GM19351 (cell line): ENCODE measurements around the gene ABHD11.
A peak's percentile ranks its signal among the peaks of the same experiment; 100 is the strongest.
"Not testable (repeated sequence)": the region's sequence is repeated elsewhere in the genome, so short reads cannot be mapped to it uniquely, and the experiment has no call there.

Experiments
- ATAC-seq: cut with Tn5 transposase; IDR thresholded peaks from one replicate; pipeline ENCODE4 v1.9.1; 2021; ENCODE audit warnings: mild to moderate bottlenecking, moderate library complexity; ENCODE audit not compliant: unreplicated experiment

Gene ABHD11

GRCh38 chr7:73738612-73739386 is at the start of gene ABHD11:
TSS of gene ABHD11 (minus strand) at chr7:73738802. CDS start at chr7:73738770, 32 bp downstream.
- peak; percentile 90 for ATAC-seq

GRCh38 chr7:73787786-73788048 is 49.1 kb upstream of the ABHD11 start:
- not testable (repeated sequence) for ATAC-seq

GRCh38 chr7:73786588-73786987 is 48.0 kb upstream of the ABHD11 start:
- no peak for ATAC-seq

- no peak for ATAC-seq
Measured at GRCh38 chr7:73779517-73779916, 40.9 kb upstream of the ABHD11 start.

- no peak for ATAC-seq
Measured at GRCh38 chr7:73778801-73779389, 40.3 kb upstream of the ABHD11 start.

- no peak for ATAC-seq
Measured at GRCh38 chr7:73774923-73775322, 36.3 kb upstream of the ABHD11 start.

GRCh38 chr7:73773700-73774517 is 35.3 kb upstream of the ABHD11 start:
- ATAC-seq: no peak

GRCh38 chr7:73770860-73771670 is 32.5 kb upstream of the ABHD11 start:
- no peak for ATAC-seq

GRCh38 chr7:73770002-73770859 is 31.6 kb upstream of the ABHD11 start, which contains the start of gene CLDN3:
TSS of gene CLDN3 (minus strand) at chr7:73770270. CDS start at chr7:73770049, 221 bp downstream.
- no peak for ATAC-seq

- no peak for ATAC-seq
Measured at GRCh38 chr7:73769481-73770001, 30.9 kb upstream of the ABHD11 start.

- no peak for ATAC-seq
Measured at GRCh38 chr7:73768641-73769480, 30.3 kb upstream of the ABHD11 start.

GRCh38 chr7:73766556-73767229 is 28.1 kb upstream of the ABHD11 start:
- ATAC-seq: no peak

- ATAC-seq: no peak
Measured at GRCh38 chr7:73762659-73762999, 24.0 kb upstream of the ABHD11 start.

GRCh38 chr7:73761854-73762658 is 23.5 kb upstream of the ABHD11 start:
- ATAC-seq: no peak

- no peak for ATAC-seq
Measured at GRCh38 chr7:73758581-73759138, 20.1 kb upstream of the ABHD11 start.

- no peak for ATAC-seq
Measured at GRCh38 chr7:73749931-73750776, 11.6 kb upstream of the ABHD11 start.
